HG03064 (cell line): ENCODE data around the gene ZNF160.

Experiments used
- ATAC-seq: cut with Tn5 transposase; IDR thresholded peaks from one replicate; pipeline ENCODE4 v1.9.1; 2021; ENCODE audit warnings: low read depth; ENCODE audit not compliant: unreplicated experiment

Gene ZNF160

GRCh38 chr19:53094754-53095575 is 8.3 kb downstream of the ZNF160 start:
- no peak for ATAC-seq

- no peak for ATAC-seq
These were observed 10.5 kb downstream of the ZNF160 start for GRCh38 chr19:53092723-53093122.

GRCh38 chr19:53091413-53092254 is 11.6 kb downstream of the ZNF160 start:
- ATAC-seq: no peak

GRCh38 chr19:53088091-53088490 is 15.1 kb downstream of the ZNF160 start:
- no peak for ATAC-seq

GRCh38 chr19:53086949-53087348 is 16.3 kb downstream of the ZNF160 start:
- ATAC-seq: no peak

- ATAC-seq: no peak
These were observed 17.7 kb downstream of the ZNF160 start for GRCh38 chr19:53085496-53085895.

GRCh38 chr19:53082929-53083328 is 20.3 kb downstream of the ZNF160 start:
- no peak for ATAC-seq

GRCh38 chr19:53079313-53079924 is 23.8 kb downstream of the ZNF160 start:
- no peak for ATAC-seq

- no peak for ATAC-seq
These were observed 24.6 kb downstream of the ZNF160 start for GRCh38 chr19:53078668-53079067.

GRCh38 chr19:53076984-53077383 is 26.2 kb downstream of the ZNF160 start:
- ATAC-seq: no peak

- no peak for ATAC-seq
These were observed 34.4 kb downstream of the ZNF160 start for GRCh38 chr19:53068834-53069233.

GRCh38 chr19:53068199-53068598 is 35.0 kb downstream of the ZNF160 start:
- ATAC-seq: no peak

GRCh38 chr19:53057904-53058580 is 45.2 kb downstream of the ZNF160 start:
- no peak for ATAC-seq

GRCh38 chr19:53055117-53055516 is 48.1 kb downstream of the ZNF160 start:
- no peak for ATAC-seq

GRCh38 chr19:53047379-53047778 is 55.8 kb downstream of the ZNF160 start:
- ATAC-seq: no peak

GRCh38 chr19:53045536-53045935 is 57.7 kb downstream of the ZNF160 start:
- no peak for ATAC-seq

GRCh38 chr19:53041366-53041765 is 61.9 kb downstream of the ZNF160 start:
- no peak for ATAC-seq

- ATAC-seq: no peak
These were observed 65.8 kb downstream of the ZNF160 start for GRCh38 chr19:53037101-53038097.

GRCh38 chr19:53034948-53035675 is 68.1 kb downstream of the ZNF160 start:
- ATAC-seq: no peak
